Fibroblast of pulmonary artery (primary cell): ENCODE measurements around the gene C1QTNF9.
"Not testable (repeated sequence)": the region's sequence is repeated elsewhere in the genome, so short reads cannot be mapped to it uniquely, and the experiment has no call there.

ENCODE experiments used
- DNase-seq: peaks from one replicate; pipeline ENCODE4 v3.0.0-alpha.2; 2010; ENCODE audit warnings: low read depth
- H3K4me3 ChIP-seq: replicated peaks from 2 replicates; pipeline ENCODE4 v1.5.1; 2011; ENCODE audit warnings: low read depth, mild to moderate bottlenecking, control low read depth, low read length, moderate library complexity
- TF ChIP-seq, protein P1 (sequence below): IDR thresholded peaks from 2 replicates; pipeline ENCODE4 v1.5.1; 2011; ENCODE audit warnings: mild to moderate bottlenecking, control low read depth, low read length, inconsistent platforms; ENCODE audit errors: missing control alignments

The C1QTNF9 gene

DNA sequence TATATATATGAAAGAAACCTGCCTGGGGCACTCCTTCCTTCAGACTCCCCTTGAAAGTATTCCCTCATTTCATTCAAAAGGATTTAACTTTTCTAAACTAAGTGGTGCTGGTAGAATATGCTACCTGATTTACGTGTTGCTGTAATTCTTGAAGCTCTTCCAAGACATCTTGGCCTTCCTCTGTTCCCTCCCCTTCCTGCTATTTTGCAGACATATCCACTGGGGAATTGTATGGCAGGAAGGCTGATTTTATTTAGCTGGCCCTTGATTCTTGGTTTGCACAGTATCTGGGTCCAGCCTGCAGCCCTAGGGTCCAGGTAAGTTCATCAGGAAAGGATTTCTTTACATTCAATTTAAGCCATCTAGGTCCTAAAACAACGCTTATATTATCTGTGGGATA, at the start of gene C1QTNF9:
Gene C1QTNF9 (plus strand): TSS at position 281 of the 400 bp plus-strand sequence. CDS start 6,424 bp downstream, outside the sequence.
- peak; percentile 31 for DNase-seq

DNA sequence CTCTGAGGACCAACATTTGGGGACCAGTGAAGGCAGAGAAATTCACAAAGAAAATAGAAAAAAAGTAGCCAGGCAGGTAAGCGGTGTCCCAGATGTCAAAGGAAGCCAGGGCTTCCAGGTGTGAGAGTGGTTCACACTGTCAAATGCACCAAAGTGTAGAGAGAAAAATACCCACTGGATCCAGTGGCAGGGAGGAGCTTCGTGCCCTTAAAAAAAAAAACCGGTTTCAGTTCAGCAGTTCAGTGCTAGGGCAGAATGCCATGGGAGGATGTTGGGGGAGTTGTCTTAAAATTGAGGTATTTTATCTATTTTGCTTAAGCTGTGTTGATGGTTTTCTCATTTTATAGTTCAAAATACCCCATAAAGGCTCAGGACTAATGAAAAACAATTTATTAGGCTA, 47.8 kb upstream of the C1QTNF9 start:
- no peak for DNase-seq
- no peak overlapping the region for H3K4me3 ChIP-seq
- TF ChIP-seq, protein P1, sequence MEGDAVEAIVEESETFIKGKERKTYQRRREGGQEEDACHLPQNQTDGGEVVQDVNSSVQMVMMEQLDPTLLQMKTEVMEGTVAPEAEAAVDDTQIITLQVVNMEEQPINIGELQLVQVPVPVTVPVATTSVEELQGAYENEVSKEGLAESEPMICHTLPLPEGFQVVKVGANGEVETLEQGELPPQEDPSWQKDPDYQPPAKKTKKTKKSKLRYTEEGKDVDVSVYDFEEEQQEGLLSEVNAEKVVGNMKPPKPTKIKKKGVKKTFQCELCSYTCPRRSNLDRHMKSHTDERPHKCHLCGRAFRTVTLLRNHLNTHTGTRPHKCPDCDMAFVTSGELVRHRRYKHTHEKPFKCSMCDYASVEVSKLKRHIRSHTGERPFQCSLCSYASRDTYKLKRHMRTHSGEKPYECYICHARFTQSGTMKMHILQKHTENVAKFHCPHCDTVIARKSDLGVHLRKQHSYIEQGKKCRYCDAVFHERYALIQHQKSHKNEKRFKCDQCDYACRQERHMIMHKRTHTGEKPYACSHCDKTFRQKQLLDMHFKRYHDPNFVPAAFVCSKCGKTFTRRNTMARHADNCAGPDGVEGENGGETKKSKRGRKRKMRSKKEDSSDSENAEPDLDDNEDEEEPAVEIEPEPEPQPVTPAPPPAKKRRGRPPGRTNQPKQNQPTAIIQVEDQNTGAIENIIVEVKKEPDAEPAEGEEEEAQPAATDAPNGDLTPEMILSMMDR, result no peak

More for the DNA sequence above, at the start of gene C1QTNF9:
- not testable (repeated sequence) for H3K4me3 ChIP-seq

- no peak overlapping the region for H3K4me3 ChIP-seq
- TF ChIP-seq, protein P1, result no peak
- DNase-seq, result peak; percentile 60
These were observed 45.7 kb upstream of the C1QTNF9 start for GRCh38 chr13:24263632-24264031.

DNA sequence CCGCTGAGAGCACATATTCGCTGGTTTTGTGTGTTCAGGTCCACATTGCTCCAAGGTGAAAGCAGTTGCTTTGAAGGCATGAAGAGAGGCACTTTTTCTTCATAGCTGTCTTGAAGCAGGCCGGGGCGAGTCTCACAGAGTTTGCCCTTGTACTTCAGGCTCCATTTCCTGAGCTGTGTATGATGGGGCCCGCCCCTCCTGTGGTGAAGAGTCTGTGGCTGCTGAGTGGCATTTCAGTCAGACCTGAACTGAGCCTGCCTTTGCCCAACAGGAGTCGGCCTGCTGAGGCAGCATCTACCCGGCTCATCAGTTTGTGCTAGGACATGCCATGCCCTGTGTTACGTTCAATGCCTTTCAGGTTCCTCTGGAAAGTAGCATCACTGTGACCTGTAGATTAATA, 44.4 kb upstream of the C1QTNF9 start:
- TF ChIP-seq, protein P1, result no peak
- no peak overlapping the region for H3K4me3 ChIP-seq
- DNase-seq, result no peak

DNA sequence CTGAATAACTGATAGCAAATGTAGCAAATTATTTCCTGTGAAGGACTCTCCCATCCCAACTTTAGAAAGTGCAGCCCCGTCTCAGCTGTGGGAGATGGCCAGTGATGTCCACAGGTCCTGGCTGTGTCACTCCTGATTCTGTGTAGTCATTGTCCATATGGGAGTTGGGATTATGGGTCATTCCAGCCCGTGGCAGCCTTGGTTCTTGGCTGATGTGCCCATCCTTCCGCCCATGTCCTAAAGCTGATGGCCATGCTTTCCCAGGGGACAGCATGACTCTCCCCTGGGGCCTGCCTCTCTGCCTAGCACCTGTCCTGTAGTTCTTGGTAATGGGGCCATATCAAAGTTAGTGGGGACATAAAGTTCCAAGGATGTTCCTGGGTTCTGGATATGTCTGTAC, 43.9 kb upstream of the C1QTNF9 start:
- DNase-seq, result no peak
- TF ChIP-seq, protein P1, result no peak
- no peak overlapping the region for H3K4me3 ChIP-seq

DNA sequence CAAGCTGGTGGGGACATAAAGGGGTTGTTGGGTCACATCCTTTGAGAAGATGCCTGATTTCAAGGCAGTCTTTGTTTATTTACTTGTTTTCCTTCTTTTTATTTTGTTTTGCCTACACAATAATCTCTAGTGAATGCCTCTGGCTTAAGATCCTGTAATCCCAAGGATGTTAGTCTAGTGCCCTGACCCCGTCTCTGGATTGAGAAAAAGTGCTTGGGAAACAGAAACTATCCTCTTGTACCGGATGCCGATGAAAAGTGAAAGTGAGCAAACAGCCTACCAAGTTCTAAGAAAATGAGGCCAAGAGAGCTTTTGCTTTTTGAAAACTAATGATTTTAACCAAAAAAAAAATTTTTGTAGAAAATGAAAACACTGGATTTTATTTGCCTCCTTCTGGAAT, 42.1 kb upstream of the C1QTNF9 start:
- H3K4me3 ChIP-seq, result no peak overlapping the region
- DNase-seq, result no peak

DNA sequence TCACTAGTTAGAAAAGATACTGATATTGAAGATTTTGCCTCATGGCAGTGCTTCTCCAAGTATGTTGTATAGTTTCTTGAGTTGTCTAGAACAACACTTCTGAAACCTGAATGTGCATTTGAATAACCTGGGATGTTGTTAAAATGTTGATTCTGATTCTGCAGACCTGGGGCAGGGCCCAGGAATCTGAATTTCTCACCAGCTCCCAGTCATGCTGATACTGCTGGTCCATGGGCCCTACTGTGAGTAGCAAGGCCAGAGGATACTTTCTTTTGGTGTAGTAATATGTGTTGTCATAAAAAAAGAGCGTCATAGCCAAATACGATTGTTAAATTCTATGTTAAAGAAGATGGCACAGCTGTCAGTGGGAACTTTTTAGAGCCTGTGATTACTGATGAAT, 41.6 kb upstream of the C1QTNF9 start:
- no peak overlapping the region for H3K4me3 ChIP-seq
- DNase-seq, result no peak
- TF ChIP-seq, protein P1, result no peak

More for the DNA sequence above, 42.1 kb upstream of the C1QTNF9 start:
- TF ChIP-seq, protein P1, result no peak
